GM19043 (cell line): ENCODE results near the gene ANO5.

ENCODE experiments used
- ATAC-seq: cut with Tn5 transposase; IDR thresholded peaks from one replicate; pipeline ENCODE4 v1.9.1; 2021; ENCODE audit warnings: low read depth; ENCODE audit not compliant: unreplicated experiment

Gene ANO5

GRCh38 chr11:22304337-22304961 is 111.6 kb downstream of the ANO5 start:
- no peak for ATAC-seq

GRCh38 chr11:22317656-22318055 is 124.8 kb downstream of the ANO5 start:
- ATAC-seq, result no peak

DNA sequence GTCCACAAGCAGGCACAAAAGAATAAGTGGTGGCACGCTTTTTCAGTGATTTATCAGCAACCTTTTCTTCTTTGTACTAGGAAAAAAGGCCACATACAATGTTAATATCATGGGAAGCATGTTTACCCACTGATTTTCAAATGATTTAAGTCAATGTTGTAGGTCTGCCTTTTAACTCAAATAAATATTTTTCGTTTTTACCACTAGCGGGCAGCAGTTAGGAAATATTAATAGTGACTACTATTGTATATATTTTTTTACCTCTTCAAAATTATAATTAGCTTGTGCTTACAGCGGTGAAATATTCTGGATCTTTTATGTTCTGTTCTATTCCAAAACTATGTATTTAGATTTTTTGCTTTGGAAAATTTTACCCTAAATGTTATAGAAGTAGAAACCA is 138.9 kb downstream of the ANO5 start:
- no peak for ATAC-seq
